IMR-90 (cell line): Measurements from ENCODE around the gene APOL2. TPM values are rescaled to one million over a fixed set of nuclear protein-coding genes. Genes with fewer than 3 reads are reported as not detected.

ENCODE experiments used
- ATAC-seq: fragments of 200-7000 bp; cut with Tn5 transposase; 2 replicates; pipeline ENCODE4 v1.9.1; 2020; ENCODE audit warnings: low read depth, mild to moderate bottlenecking, moderate library complexity
- BruUV-seq: library from RNA; stranded (reverse); fragments of 400-500 nt; replicated peaks from 2 replicates; lab custom pipeline; 2021; lab: Mats Ljungman, UMichigan
- CTCF ChIA-PET: fragments of 300-600 bp; formaldehyde crosslinking; extraction: SDS; loops from one replicate; lab custom pipeline; 2021; ENCODE audit warnings: antibody characterized with exemption; lab: Yijun Ruan, JAX
- POLR2A ChIA-PET: fragments of 300-600 bp; sonication (Branson Sonifier 250); formaldehyde crosslinking; loops from one replicate; lab custom pipeline; 2022; ENCODE audit warnings: antibody characterized with exemption; ENCODE audit not compliant: unreplicated experiment; lab: Charles Lee
- DNase-seq: peaks from one replicate; pipeline ENCODE4 v3.0.0; 2013
- H2AFZ ChIP-seq: replicated peaks from 2 replicates; pipeline ENCODE3; 2013; ENCODE audit warnings: low read length, mild to moderate bottlenecking; ENCODE audit not compliant: poor library complexity
- H2AK5ac ChIP-seq: 2 replicates; pipeline ENCODE4 v1.6.1; 2013; ENCODE audit warnings: low read depth, low read length, inconsistent platforms
- H2AK9ac ChIP-seq: replicated peaks from 2 replicates; pipeline ENCODE3; 2013; ENCODE audit warnings: mild to moderate bottlenecking, low read depth, low read length, moderate library complexity; ENCODE audit not compliant: poor library complexity
- H2BK120ac ChIP-seq: 2 replicates; pipeline ENCODE4 v1.6.1; 2013; ENCODE audit warnings: low read depth, low read length, inconsistent platforms
- H2BK15ac ChIP-seq: 3 replicates; pipeline ENCODE4 v1.6.1; 2013; ENCODE audit warnings: low read depth, low read length, inconsistent platforms
- H2BK20ac ChIP-seq: 2 replicates; pipeline ENCODE4 v1.6.1; 2013; ENCODE audit warnings: low read depth, mild to moderate bottlenecking, inconsistent platforms, low read length, moderate library complexity
- H2BK5ac ChIP-seq: 2 replicates; pipeline ENCODE4 v1.6.1; 2013; ENCODE audit warnings: mild to moderate bottlenecking, low read depth, low read length, inconsistent platforms; ENCODE audit not compliant: poor library complexity, severe bottlenecking
- H3K14ac ChIP-seq: replicated peaks from 2 replicates; pipeline ENCODE4 v1.6.1; 2013; ENCODE audit warnings: low read depth, low read length, inconsistent platforms
- H3K18ac ChIP-seq: 2 replicates; pipeline ENCODE4 v1.6.1; 2013; ENCODE audit warnings: low read depth, low read length, control low read depth
- H3K23ac ChIP-seq: 2 replicates; pipeline ENCODE4 v1.6.1; 2013; ENCODE audit warnings: low read depth, low read length, inconsistent platforms
- H3K27ac ChIP-seq: 2 replicates; pipeline ENCODE4 v1.5.1; 2013; ENCODE audit warnings: mild to moderate bottlenecking, control low read depth, low read length; ENCODE audit not compliant: insufficient read depth
- H3K27me3 ChIP-seq: 2 replicates; pipeline ENCODE4 v1.6.1; 2013; ENCODE audit warnings: low read length; ENCODE audit not compliant: control insufficient read depth, insufficient read depth
- H3K36me3 ChIP-seq: 2 replicates; pipeline ENCODE4 v1.6.1; 2013; ENCODE audit warnings: low read length, mixed read lengths; ENCODE audit not compliant: control insufficient read depth, insufficient read depth
- H3K4ac ChIP-seq: 2 replicates; pipeline ENCODE4 v1.6.1; 2013; ENCODE audit warnings: low read depth, low read length, inconsistent platforms
- H3K4me1 ChIP-seq: 2 replicates; pipeline ENCODE4 v1.6.1; 2013; ENCODE audit warnings: low read length, mixed read lengths; ENCODE audit not compliant: control insufficient read depth, insufficient read depth
- H3K4me2 ChIP-seq: 2 replicates; pipeline ENCODE4 v1.6.1; 2013; ENCODE audit warnings: low read depth, mild to moderate bottlenecking, control low read depth, low read length, moderate library complexity
- H3K4me3 ChIP-seq: 2 replicates; pipeline ENCODE4 v1.5.1; 2013; ENCODE audit warnings: low read depth, mild to moderate bottlenecking, control low read depth, low read length, moderate library complexity; ENCODE audit not compliant: insufficient read depth
- H3K56ac ChIP-seq: 2 replicates; pipeline ENCODE4 v1.6.1; 2013; ENCODE audit warnings: low read length, inconsistent platforms; ENCODE audit not compliant: insufficient read depth; ENCODE audit errors: extremely low read depth
- H3K79me1 ChIP-seq, 2 experiments: 2 replicates each; pipeline ENCODE4 v1.6.1; 2013; ENCODE audit warnings: low read length in 2 of 2, inconsistent platforms in 1 of 2, low read depth in 1 of 2
- H3K9ac ChIP-seq: 2 replicates; pipeline ENCODE4 v1.6.1; 2013; ENCODE audit warnings: low read depth, low read length, control low read depth
- H3K9me1 ChIP-seq: 2 replicates; pipeline ENCODE4 v1.6.1; 2013; ENCODE audit warnings: low read length, inconsistent platforms; ENCODE audit not compliant: insufficient read depth
- H3K9me3 ChIP-seq: 2 replicates; pipeline ENCODE4 v1.6.1; 2013; ENCODE audit warnings: low read length; ENCODE audit not compliant: control insufficient read depth, insufficient read depth
- H4K20me1 ChIP-seq: 2 replicates; pipeline ENCODE4 v1.6.1; 2013; ENCODE audit warnings: low read length, inconsistent platforms; ENCODE audit not compliant: insufficient read depth
- H4K5ac ChIP-seq: 2 replicates; pipeline ENCODE4 v1.6.1; 2013; ENCODE audit warnings: mild to moderate bottlenecking, low read depth, low read length, control low read depth
- H4K8ac ChIP-seq, 2 experiments: 2 replicates each; pipeline ENCODE4 v1.6.1; 2013; ENCODE audit warnings: low read depth in 2 of 2, low read length in 2 of 2, control low read depth in 1 of 2, inconsistent platforms in 1 of 2
- H4K91ac ChIP-seq: 2 replicates; pipeline ENCODE4 v1.6.1; 2013; ENCODE audit warnings: low read depth, low read length, inconsistent platforms; ENCODE audit not compliant: insufficient read depth
- BHLHE40 ChIP-seq: fragments of 150-350 bp; IDR thresholded peaks from 2 replicates; pipeline ENCODE4 v1.6.1; 2016; ENCODE audit warnings: mild to moderate bottlenecking, low read depth, low read length
- CEBPB ChIP-seq: IDR thresholded peaks from 2 replicates; pipeline ENCODE4 v1.6.1; 2012; ENCODE audit warnings: low read depth, low read length, improper control_type of control experiment
- CTCF ChIP-seq: conservative IDR thresholded peaks from 2 replicates; pipeline ENCODE4 v1.5.1; 2012; ENCODE audit warnings: mild to moderate bottlenecking, low read depth, low read length, improper control_type of control experiment
- ELK1 ChIP-seq: fragments of 150-350 bp; IDR thresholded peaks from 2 replicates; pipeline ENCODE4 v1.6.1; 2016; ENCODE audit warnings: low read depth, mild to moderate bottlenecking, low read length, moderate library complexity, borderline replicate concordance
- MAFK ChIP-seq: IDR thresholded peaks from 2 replicates; pipeline ENCODE4 v1.6.1; 2012; ENCODE audit warnings: low read depth, low read length, improper control_type of control experiment
- MAZ ChIP-seq: IDR thresholded peaks from 2 replicates; pipeline ENCODE4 v1.6.1; 2012; ENCODE audit warnings: low read depth, mild to moderate bottlenecking, low read length, improper control_type of control experiment, moderate library complexity, borderline replicate concordance
- NFE2L2 ChIP-seq: fragments of 150-350 bp; IDR thresholded peaks from 2 replicates; pipeline ENCODE4 v1.6.1; 2016; ENCODE audit warnings: low read depth, mild to moderate bottlenecking, low read length
- RFX5 ChIP-seq: IDR thresholded peaks from 2 replicates; pipeline ENCODE4 v1.8.0; 2012; ENCODE audit warnings: low read depth, mild to moderate bottlenecking, low read length, moderate library complexity
- USF2 ChIP-seq: fragments of 150-350 bp; IDR thresholded peaks from 2 replicates; pipeline ENCODE4 v1.6.1; 2017; ENCODE audit warnings: mild to moderate bottlenecking, antibody characterized with exemption, low read length, low read depth
- WGBS, 2 experiments: methylation state at CpG; one replicate each; pipeline versions ENCODE4 v1.1.5 to v1.1.7; 2013; ENCODE audit warnings: missing lambda C conversion rate in 2 of 2; ENCODE audit not compliant: insufficient read length in 1 of 2; ENCODE audit errors: extremely low coverage in 2 of 2; 5-methylcytosine and 5-hydroxymethylcytosine counted together
- dilution Hi-C: fragments of 300-500 bp; cut with HindIII; formaldehyde crosslinking; loops from one replicate; pipeline ENCODE4 v1.14.3; 2018; ENCODE audit warnings: low sequenced_read_pairs; ENCODE audit not compliant: unreplicated experiment
- in situ Hi-C: fragments of 300-500 bp; cut with MboI; formaldehyde crosslinking; loops from 3 replicates; pipeline ENCODE4 v1.14.3; 2019; ENCODE audit warnings: low sequenced_read_pairs, inconsistent platforms, mixed read lengths
- intact Hi-C: fragments of 100-400 bp; cut with micrococcal nuclease; formaldehyde crosslinking; loops from 2 replicates; pipeline ENCODE4 v1.10.0; 2022
- polyA plus RNA-seq, 3 experiments: library from polyadenylated mRNA; depleted of rRNA; stranded (reverse); fragments of >200 nt; gene quantifications; 2 replicates each; pipeline ENCODE4 v1.2.3, GENCODE V29; 2012; ENCODE audit warnings: low replicate concordance in 1 of 3
- total RNA-seq: library from RNA; depleted of rRNA; stranded (reverse); fragments of >200 nt; gene quantifications from 2 replicates; pipeline ENCODE4 v1.2.3, GENCODE V29; 2012

APOL2 gene
- total and polyA plus RNA-seq, 2 of the 4 experiments (the other 2 are of a cell fraction) = 13.1 to 57.5 TPM

DNA sequence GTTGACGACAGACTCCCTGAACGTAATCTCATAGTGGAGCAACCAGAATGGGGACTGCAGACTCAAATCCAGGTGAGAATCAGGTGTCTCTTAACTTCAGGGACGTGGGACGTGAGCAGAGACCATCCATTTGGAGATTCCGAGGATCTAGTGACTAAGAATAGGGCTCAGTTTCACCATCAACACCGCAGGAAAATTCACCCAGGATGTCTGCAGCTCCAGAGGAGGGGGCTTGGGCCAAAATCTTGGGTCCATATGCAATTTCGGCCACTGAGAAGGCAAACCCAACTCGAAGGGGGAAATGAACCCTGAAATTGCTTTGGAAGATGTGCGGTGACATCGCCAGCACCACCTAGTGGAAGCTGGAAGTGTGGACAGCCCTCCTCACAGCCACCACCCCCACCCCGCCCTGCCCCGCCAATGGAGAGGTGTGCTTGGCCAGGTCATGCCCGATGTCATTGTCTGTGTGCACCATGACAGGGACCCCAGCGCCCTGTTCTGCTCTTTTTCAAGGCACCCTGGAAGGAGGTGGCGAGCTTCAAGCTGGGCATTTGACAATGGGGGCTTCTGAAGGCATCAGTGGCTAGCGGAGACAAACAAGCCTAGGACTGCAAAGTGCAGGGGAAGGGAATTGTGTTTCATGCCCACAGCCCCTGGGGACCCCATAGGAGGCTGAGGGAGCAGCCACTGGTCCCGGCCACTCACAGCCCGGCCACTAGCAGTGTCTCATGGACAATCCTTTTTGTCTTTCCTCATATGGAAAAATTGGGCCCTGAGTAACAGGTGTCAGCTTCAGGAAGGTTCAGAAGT, 38.4 kb upstream of the APOL2 start (continued):
- TF ChIP-seq USF2 = no peak

DNA sequence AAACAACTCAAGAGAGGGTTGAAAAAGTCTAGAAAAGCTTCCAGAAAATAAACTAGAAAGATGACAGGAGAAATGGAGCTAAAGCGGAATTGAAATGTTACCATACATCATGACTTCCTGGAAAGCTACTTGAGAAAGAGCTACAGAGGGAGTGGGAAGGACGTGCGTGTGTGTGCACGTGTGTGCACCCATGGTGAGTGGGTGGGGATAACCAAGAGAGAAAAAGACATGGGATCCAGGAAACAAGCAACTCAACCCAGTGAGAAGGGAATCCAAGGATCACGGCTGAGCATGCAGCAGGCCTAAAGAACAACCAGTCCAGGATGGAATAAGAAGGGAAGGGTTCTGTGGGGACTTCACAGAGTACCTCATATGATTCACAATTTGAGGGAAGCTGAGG, 35.2 kb upstream of the APOL2 start:
- no peak overlapping the region for H2BK15ac ChIP-seq
- no peak overlapping the region for H3K9ac ChIP-seq
- H3K56ac ChIP-seq = no peak overlapping the region
- 0 out of 2 replicates have a peak overlapping the region, but pooled peaks have one; percentile 7 for H3K14ac ChIP-seq
- H4K91ac ChIP-seq = no peak overlapping the region
- no peak overlapping the region for H3K27ac ChIP-seq
- ATAC-seq (no peak), DNase-seq (no peak)
- BruUV-seq = no TSS peak
- H3K4ac ChIP-seq = no peak overlapping the region
- no peak overlapping the region for H2AFZ ChIP-seq
- in situ Hi-C loops (no loop called here), intact Hi-C loops (no loop called here), dilution Hi-C loops (no loop called here)
- no peak overlapping the region for H3K4me2 ChIP-seq
- ChIA-PET POLR2A (no interaction called here), CTCF (interaction anchor here (1.7 kb wide), 1 partner anchor 35 kb away, joined by 3 read pairs; the partner anchor contains the start of gene APOL2)
- H3K9me1 ChIP-seq = 0 out of 2 replicates have a peak, but pooled peaks cover 5% of the 10 kb centered on the region
- H3K79me1 ChIP-seq = peaks cover 0 to 9% of the 10 kb centered on the region in 2 experiments; a peak in 2 of 4 replicates
- H3K36me3 ChIP-seq = peaks cover 10% of the 10 kb centered on the region
- no peak overlapping the region for H4K5ac ChIP-seq
- H3K4me3 ChIP-seq = no peak overlapping the region
- H2AK5ac ChIP-seq = no peak overlapping the region
- H4K20me1 ChIP-seq = peaks cover 22% of the 10 kb centered on the region
- peak overlapping the region in 1 of 2 experiments; percentile 35; a peak in 1 of 4 replicates for H4K8ac ChIP-seq
- no peak overlapping the region for H3K23ac ChIP-seq
- no CpG with 5 or more reads among the region's 5 CpGs for WGBS, 2 experiments
- H3K27me3 ChIP-seq = no peaks in the 10 kb centered on the region
- peak overlapping the region; percentile 4; the same call in 1 of the 2 replicates for H3K18ac ChIP-seq
- no peak overlapping the region for H2BK120ac ChIP-seq
- H3K4me1 ChIP-seq = no peaks in the 10 kb centered on the region
- no peak overlapping the region for H2BK5ac ChIP-seq
- H2AK9ac ChIP-seq = no peak overlapping the region
- peak overlapping the region; percentile 20; the same call in 1 of the 2 replicates for H2BK20ac ChIP-seq
- H3K9me3 ChIP-seq = peaks cover 3% of the 10 kb centered on the region; the same call in 1 of the 2 replicates
- TF ChIP-seq CEBPB = no peak
- no peak for TF ChIP-seq ELK1
- TF ChIP-seq BHLHE40 = no peak
- no peak for TF ChIP-seq RFX5
- TF ChIP-seq CTCF = no peak
- no peak for TF ChIP-seq NFE2L2
- TF ChIP-seq USF2 = no peak
- TF ChIP-seq MAZ = no peak
- no peak for TF ChIP-seq MAFK
